Peyer's patch (tissue), 4 donors: ENCODE results near the gene VEGFD. TPM values are rescaled to one million over a fixed set of nuclear protein-coding genes. Genes with fewer than 3 reads are reported as not detected.

Experiments used
- DNase-seq, 3 donors: peaks; one replicate each; pipeline ENCODE4 v3.0.0-alpha.2; 2017 to 2019
- H3K27ac ChIP-seq, 4 donors: fragments of 200-600 bp; sonication (generic); one replicate each; pipeline ENCODE4 v1.5.1; 2016 to 2019
- H3K27me3 ChIP-seq, 2 donors: fragments of 200-600 bp; sonication (generic); one replicate each; pipeline ENCODE4 v1.5.1; 2019
- H3K36me3 ChIP-seq, 3 donors: fragments of 200-600 bp; sonication (generic); one replicate each; pipeline ENCODE4 v1.5.1; 2016 to 2019
- H3K4me1 ChIP-seq, 4 donors: fragments of 200-600 bp; sonication (generic); one replicate each; pipeline ENCODE4 v1.5.1; 2016 to 2019
- H3K4me3 ChIP-seq, 4 donors: fragments of 200-600 bp; sonication (generic); 1 replicate in 3 of 4; 2 replicates in 1 of 4; pipeline ENCODE4 v1.5.1; 2016 to 2019; ENCODE audit warnings: mild to moderate bottlenecking in 1 of 4
- H3K9me3 ChIP-seq, 4 donors: fragments of 200-600 bp; sonication (generic); one replicate each; pipeline ENCODE4 v1.5.1; 2016 to 2019; ENCODE audit warnings: mild to moderate bottlenecking in 1 of 4
- POLR2A ChIP-seq, 2 donors: fragments of 450-650 bp; IDR thresholded peaks; one replicate each; pipeline ENCODE4 v1.5.1; 2017; ENCODE audit warnings: antibody characterized with exemption in 2 of 2, mild to moderate bottlenecking in 2 of 2, moderate library complexity in 2 of 2
- total RNA-seq, 4 donors: library from RNA; depleted of rRNA; stranded (reverse); fragments of >200 nt; gene quantifications; one replicate each; pipeline ENCODE4 v1.1.0, GENCODE V29; 2016
- TF ChIP-seq, protein P1 (sequence below), 6 experiments: fragments of 450-650 bp in 4 of 6; fragments of 200-600 bp in 2 of 6; sonication (generic) in 1 of 6; IDR thresholded peaks; one replicate each; pipeline ENCODE4 v1.5.1; 2017 to 2019; ENCODE audit warnings: antibody characterized with exemption in 6 of 6, mild to moderate bottlenecking in 3 of 6, moderate library complexity in 1 of 6

VEGFD gene
- total RNA-seq, 4 donors from 2014 or later = 1.9 to 3.4 TPM; not detected in 2

DNA sequence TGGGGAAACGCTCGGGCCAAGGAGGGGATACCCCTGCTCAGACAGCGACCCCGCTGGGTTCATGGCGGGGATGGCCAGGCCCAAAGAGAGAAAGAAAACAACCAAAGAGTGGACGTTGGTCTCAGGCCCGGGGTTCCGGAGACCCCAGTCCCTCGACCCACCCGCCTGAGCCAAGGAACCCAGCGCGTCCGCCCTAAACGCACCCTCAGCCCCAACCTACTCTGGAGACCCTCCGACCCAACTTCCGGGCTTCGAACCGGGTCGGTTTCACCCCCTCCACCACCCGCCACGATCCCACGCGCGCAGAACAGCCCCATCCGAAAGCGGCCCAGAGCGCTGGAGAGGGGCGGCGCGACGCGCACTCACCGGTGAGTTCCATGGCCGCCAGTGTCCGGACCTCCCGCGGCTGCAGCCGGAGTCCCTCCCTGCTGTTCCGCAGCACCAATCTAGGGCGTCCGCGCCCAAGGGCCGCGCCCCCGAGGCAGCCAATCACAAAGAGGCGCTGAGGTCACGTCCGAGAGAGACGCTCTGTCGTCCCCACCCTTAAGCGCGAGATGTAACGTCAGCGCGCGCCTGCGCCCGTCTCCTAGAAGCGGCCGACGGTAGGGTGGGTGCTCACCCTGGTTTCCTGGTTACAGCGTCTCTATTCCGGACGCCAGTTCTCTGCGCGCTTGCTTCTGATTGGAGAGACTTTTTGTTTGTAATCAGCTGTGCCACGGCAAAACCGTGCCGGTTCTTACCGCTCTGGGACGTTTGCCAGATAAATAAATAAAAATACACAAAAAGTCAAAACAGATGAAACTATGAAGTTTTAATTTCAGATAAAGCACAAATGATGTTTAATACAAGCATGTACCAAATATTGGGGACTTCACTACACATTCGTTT lies 48.8 kb downstream of the VEGFD start, which contains the start of gene PIGA:
PIGA (minus strand) TSS at position 389 of the 888 bp plus-strand sequence. CDS start 3,593 bp downstream, outside the sequence.
- Histone ChIP-seq H3K4me3 (peak within 1 kb of the TSS; percentile 59 to 88 (median 64)), H3K27me3 (no peaks in the 10 kb centered on the region), H3K9me3 (no peaks in the 10 kb centered on the region), H3K36me3 (no peaks in the 10 kb centered on the region), H3K4me1 (no peaks in the 10 kb centered on the region), H3K27ac (peak within 1 kb of the TSS; percentile 71 to 92 (median 88))
- TF ChIP-seq POLR2A (IDR thresholded peaks at IDR 0.05) = peak; percentile 76 to 90
- TF ChIP-seq, protein P1, sequence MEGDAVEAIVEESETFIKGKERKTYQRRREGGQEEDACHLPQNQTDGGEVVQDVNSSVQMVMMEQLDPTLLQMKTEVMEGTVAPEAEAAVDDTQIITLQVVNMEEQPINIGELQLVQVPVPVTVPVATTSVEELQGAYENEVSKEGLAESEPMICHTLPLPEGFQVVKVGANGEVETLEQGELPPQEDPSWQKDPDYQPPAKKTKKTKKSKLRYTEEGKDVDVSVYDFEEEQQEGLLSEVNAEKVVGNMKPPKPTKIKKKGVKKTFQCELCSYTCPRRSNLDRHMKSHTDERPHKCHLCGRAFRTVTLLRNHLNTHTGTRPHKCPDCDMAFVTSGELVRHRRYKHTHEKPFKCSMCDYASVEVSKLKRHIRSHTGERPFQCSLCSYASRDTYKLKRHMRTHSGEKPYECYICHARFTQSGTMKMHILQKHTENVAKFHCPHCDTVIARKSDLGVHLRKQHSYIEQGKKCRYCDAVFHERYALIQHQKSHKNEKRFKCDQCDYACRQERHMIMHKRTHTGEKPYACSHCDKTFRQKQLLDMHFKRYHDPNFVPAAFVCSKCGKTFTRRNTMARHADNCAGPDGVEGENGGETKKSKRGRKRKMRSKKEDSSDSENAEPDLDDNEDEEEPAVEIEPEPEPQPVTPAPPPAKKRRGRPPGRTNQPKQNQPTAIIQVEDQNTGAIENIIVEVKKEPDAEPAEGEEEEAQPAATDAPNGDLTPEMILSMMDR (IDR thresholded peaks at IDR 0.05) = no peak
- DNase-seq = peak; percentile 85 to 96 (median 94)

DNA sequence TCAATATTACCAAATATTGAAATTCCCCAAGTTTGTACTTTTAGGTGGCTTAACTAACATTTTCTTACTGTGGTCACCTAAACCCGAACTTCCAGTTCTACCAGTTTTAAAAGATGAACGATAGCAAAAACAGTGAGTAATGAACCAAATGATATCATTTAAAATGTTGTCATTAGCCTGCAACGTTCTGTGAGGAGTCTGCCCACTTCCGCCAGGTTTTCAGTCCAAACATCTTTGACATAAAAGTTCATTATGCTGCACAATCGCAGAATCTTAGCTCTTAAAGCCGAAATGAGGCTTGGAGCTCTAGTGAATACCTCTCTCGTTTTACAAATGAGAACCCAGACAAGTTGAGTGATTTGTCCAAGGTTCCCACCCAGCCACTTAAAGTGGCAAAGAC lies 49.7 kb downstream of the VEGFD start:
- Histone ChIP-seq H3K36me3 (no peaks in the 10 kb centered on the region), H3K27ac (peak overlapping the region; percentile 71 to 92 (median 88)), H3K27me3 (no peaks in the 10 kb centered on the region), H3K4me3 (peak overlapping the region; percentile 59 to 88 (median 64)), H3K9me3 (no peaks in the 10 kb centered on the region), H3K4me1 (no peaks in the 10 kb centered on the region)
- TF ChIP-seq POLR2A (IDR thresholded peaks at IDR 0.05) = no peak
- TF ChIP-seq, protein P1 (IDR thresholded peaks at IDR 0.05) = no peak
- no peak for DNase-seq

DNA sequence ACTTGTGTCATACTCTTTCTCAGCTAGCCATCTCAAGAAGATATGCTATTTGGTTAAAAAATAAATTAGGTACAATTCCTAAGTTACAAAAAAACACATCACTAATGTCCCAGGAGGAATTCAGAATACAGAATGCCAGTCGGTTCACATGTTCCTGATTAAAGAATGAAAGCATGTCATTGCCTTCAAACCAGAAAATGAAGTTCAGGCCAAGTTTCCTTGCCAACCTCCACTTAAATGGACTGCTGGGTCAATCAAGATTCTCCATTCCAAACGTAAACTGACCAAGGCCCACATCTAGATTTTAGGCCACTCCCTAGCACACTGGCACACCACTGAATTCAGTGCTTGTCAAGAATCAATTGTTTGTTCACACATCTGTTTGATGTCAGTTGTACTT lies 55.4 kb downstream of the VEGFD start:
- H3K4me1 ChIP-seq = no peaks in the 10 kb centered on the region
- no peaks in the 10 kb centered on the region for H3K9me3 ChIP-seq
- no peak overlapping the region for H3K4me3 ChIP-seq
- TF ChIP-seq, protein P1 (IDR thresholded peaks at IDR 0.05) = no peak
- no peak for TF ChIP-seq POLR2A (IDR thresholded peaks at IDR 0.05)
- H3K27me3 ChIP-seq = no peaks in the 10 kb centered on the region
- DNase-seq = no peak
- no peak overlapping the region for H3K27ac ChIP-seq
- no peaks in the 10 kb centered on the region for H3K36me3 ChIP-seq

DNA sequence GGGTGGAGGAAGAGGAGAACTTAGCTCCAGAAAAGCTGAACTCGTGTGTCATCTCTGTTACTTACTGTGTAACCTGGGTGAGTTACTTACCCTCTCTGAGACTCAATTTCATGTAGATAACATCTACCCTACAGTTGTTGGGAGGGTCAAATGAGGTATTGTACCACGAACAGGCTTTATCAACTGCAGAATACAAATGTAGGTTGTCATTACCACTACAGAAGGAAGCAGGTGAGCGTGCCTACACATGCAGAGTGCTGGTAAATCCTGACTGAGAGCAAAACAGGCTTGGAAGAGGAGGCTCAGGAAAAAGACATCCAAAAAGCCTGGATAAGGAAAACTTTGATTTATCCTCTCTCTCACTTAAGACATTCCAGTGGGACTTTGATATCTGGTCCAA lies 56.1 kb downstream of the VEGFD start:
- no peak for TF ChIP-seq POLR2A (IDR thresholded peaks at IDR 0.05)
- TF ChIP-seq, protein P1 (IDR thresholded peaks at IDR 0.05) = no peak
- DNase-seq = no peak
- no peak overlapping the region for H3K4me3 ChIP-seq
- H3K27ac ChIP-seq = no peak overlapping the region
- no peaks in the 10 kb centered on the region for H3K4me1 ChIP-seq
- H3K36me3 ChIP-seq = no peaks in the 10 kb centered on the region
- H3K27me3 ChIP-seq = no peaks in the 10 kb centered on the region
- no peaks in the 10 kb centered on the region for H3K9me3 ChIP-seq

DNA sequence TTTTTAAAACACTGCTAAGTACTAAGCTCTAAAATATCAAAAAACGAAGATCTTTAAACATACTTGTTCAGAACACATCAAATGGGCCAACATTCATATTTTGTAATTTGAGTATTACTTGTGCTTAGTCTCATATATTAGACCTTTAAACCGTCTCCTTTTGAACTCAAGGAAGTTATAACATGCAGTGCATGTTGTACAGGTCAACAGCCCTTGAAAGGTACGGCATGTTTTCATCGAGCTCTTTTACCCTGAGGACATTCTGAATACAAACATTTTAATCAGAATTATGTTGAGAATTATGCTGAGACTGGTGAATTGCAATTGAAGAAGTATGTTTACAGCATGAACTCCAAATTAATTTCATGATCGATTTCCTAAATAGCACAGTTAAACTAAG lies 61.7 kb downstream of the VEGFD start:
- peaks cover 0 to 11% (median 0%) of the 10 kb centered on the region in 3 donors for H3K36me3 ChIP-seq
- H3K9me3 ChIP-seq = no peaks in the 10 kb centered on the region
- H3K4me1 ChIP-seq = no peaks in the 10 kb centered on the region
- DNase-seq = no peak
- H3K27me3 ChIP-seq = no peaks in the 10 kb centered on the region
- H3K27ac ChIP-seq = no peak overlapping the region
- TF ChIP-seq, protein P1 (IDR thresholded peaks at IDR 0.05) = no peak
- no peak for TF ChIP-seq POLR2A (IDR thresholded peaks at IDR 0.05)
- no peak overlapping the region for H3K4me3 ChIP-seq
